ENCODE results near the gene KCNAB1. TPM values are rescaled to one million over a fixed set of nuclear protein-coding genes. Genes with fewer than 3 reads are reported as not detected.

Gene KCNAB1
- total and polyA plus RNA-seq, 4 donors, result 0.76 to 2.8 (median 1.0) TPM

- Histone ChIP-seq H3K9ac (ENCODE audit: low read depth in 1 of 2, low read length in 2 of 2) (no peak overlapping the region), H3K4me1 (ENCODE audit: control insufficient read depth in 4 of 4, insufficient read depth in 4 of 4, low read length in 3 of 4) (no peaks in the 10 kb centered on the region), H3K4me3 (ENCODE audit: low read depth in 1 of 3, low read length in 3 of 3) (no peak overlapping the region), H3K27ac (ENCODE audit: low read depth in 1 of 2, low read length in 2 of 2) (no peak overlapping the region), H3K36me3 (ENCODE audit: control insufficient read depth in 4 of 4, insufficient read depth in 3 of 4, low read depth in 1 of 4, low read length in 3 of 4) (no peaks in the 10 kb centered on the region), H3K27me3 (ENCODE audit: control insufficient read depth in 4 of 4, insufficient read depth in 4 of 4, low read length in 3 of 4) (no peaks in the 10 kb centered on the region), H3K9me3 (ENCODE audit: control insufficient read depth in 4 of 4, low read length in 3 of 4) (no peaks in the 10 kb centered on the region)
- WGBS, result 75% methylated on average over 6 of the region's 6 CpGs
- TF ChIP-seq JUND (IDR thresholded peaks at IDR 0.05), result no peak
- no peak for DNase-seq (ENCODE audit: low spot score)
These were observed 221.5 kb downstream of the KCNAB1 start for GRCh38 chr3:156341831-156342416.

GRCh38 chr3:156344215-156344614 lies 223.8 kb downstream of the KCNAB1 start:
- Histone ChIP-seq H3K27me3 (ENCODE audit: control insufficient read depth in 4 of 4, insufficient read depth in 4 of 4, low read length in 3 of 4) (no peaks in the 10 kb centered on the region), H3K27ac (ENCODE audit: low read depth in 1 of 2, low read length in 2 of 2) (no peak overlapping the region), H3K9ac (ENCODE audit: low read depth in 1 of 2, low read length in 2 of 2) (no peak overlapping the region), H3K4me1 (ENCODE audit: control insufficient read depth in 4 of 4, insufficient read depth in 4 of 4, low read length in 3 of 4) (no peaks in the 10 kb centered on the region), H3K9me3 (ENCODE audit: control insufficient read depth in 4 of 4, low read length in 3 of 4) (no peaks in the 10 kb centered on the region), H3K36me3 (ENCODE audit: control insufficient read depth in 4 of 4, insufficient read depth in 3 of 4, low read depth in 1 of 4, low read length in 3 of 4) (no peaks in the 10 kb centered on the region), H3K4me3 (ENCODE audit: low read depth in 1 of 3, low read length in 3 of 3) (no peak overlapping the region)
- 85% methylated on average over 7 of the region's 7 CpGs for WGBS
- TF ChIP-seq EGR1 (IDR thresholded peaks at IDR 0.05; ENCODE audit: low read depth in 2 of 2) (no peak), FOXA2 (IDR thresholded peaks at IDR 0.05) (no peak), FOXA1 (IDR thresholded peaks at IDR 0.05) (no peak), JUND (IDR thresholded peaks at IDR 0.05) (no peak)
- DNase-seq (ENCODE audit: low spot score), result no peak

- Histone ChIP-seq H3K9me3 (ENCODE audit: control insufficient read depth in 4 of 4, low read length in 3 of 4) (no peaks in the 10 kb centered on the region), H3K27me3 (ENCODE audit: control insufficient read depth in 4 of 4, insufficient read depth in 4 of 4, low read length in 3 of 4) (no peaks in the 10 kb centered on the region), H3K36me3 (ENCODE audit: control insufficient read depth in 4 of 4, insufficient read depth in 3 of 4, low read depth in 1 of 4, low read length in 3 of 4) (no peaks in the 10 kb centered on the region), H3K27ac (ENCODE audit: low read depth in 1 of 2, low read length in 2 of 2) (no peak overlapping the region), H3K4me1 (ENCODE audit: control insufficient read depth in 4 of 4, insufficient read depth in 4 of 4, low read length in 3 of 4) (no peaks in the 10 kb centered on the region), H3K9ac (ENCODE audit: low read depth in 1 of 2, low read length in 2 of 2) (no peak overlapping the region), H3K4me3 (ENCODE audit: low read depth in 1 of 3, low read length in 3 of 3) (no peak overlapping the region)
- DNase-seq (ENCODE audit: low spot score), result no peak
- TF ChIP-seq REST (IDR thresholded peaks at IDR 0.05) (no peak), HNF4A (conservative IDR thresholded peaks at IDR 0.05) (no peak), GABPA (IDR thresholded peaks at IDR 0.05 in 1 of 2, conservative IDR thresholded peaks at IDR 0.05 in 1 of 2) (no peak)
These were observed 228.7 kb downstream of the KCNAB1 start for GRCh38 chr3:156349111-156349510.

- H3K9me3 ChIP-seq (ENCODE audit: control insufficient read depth in 4 of 4, low read length in 3 of 4), result no peaks in the 10 kb centered on the region
- H3K27me3 ChIP-seq (ENCODE audit: control insufficient read depth in 4 of 4, insufficient read depth in 4 of 4, low read length in 3 of 4), result no peaks in the 10 kb centered on the region
- no peak overlapping the region for H3K9ac ChIP-seq (ENCODE audit: low read depth in 1 of 2, low read length in 2 of 2)
- no peak overlapping the region for H3K4me3 ChIP-seq (ENCODE audit: low read depth in 1 of 3, low read length in 3 of 3)
- H3K27ac ChIP-seq (ENCODE audit: low read depth in 1 of 2, low read length in 2 of 2), result no peak overlapping the region
- no peaks in the 10 kb centered on the region for H3K36me3 ChIP-seq (ENCODE audit: control insufficient read depth in 4 of 4, insufficient read depth in 3 of 4, low read depth in 1 of 4, low read length in 3 of 4)
- TF ChIP-seq RAD21 (IDR thresholded peaks at IDR 0.05), result no peak
- TF ChIP-seq REST (IDR thresholded peaks at IDR 0.05), result no peak
- no peak for TF ChIP-seq ATF3 (IDR thresholded peaks at IDR 0.05)
- no peak for TF ChIP-seq JUND (IDR thresholded peaks at IDR 0.05)
- DNase-seq (ENCODE audit: low spot score), result no peak
- H3K4me1 ChIP-seq (ENCODE audit: control insufficient read depth in 4 of 4, insufficient read depth in 4 of 4, low read length in 3 of 4), result no peaks in the 10 kb centered on the region
These were observed 229.6 kb downstream of the KCNAB1 start for GRCh38 chr3:156349978-156350377.

Data from liver (tissue), 9 donors.